ENCODE results near the gene GRAMD1B.

GRAMD1B gene

DNA sequence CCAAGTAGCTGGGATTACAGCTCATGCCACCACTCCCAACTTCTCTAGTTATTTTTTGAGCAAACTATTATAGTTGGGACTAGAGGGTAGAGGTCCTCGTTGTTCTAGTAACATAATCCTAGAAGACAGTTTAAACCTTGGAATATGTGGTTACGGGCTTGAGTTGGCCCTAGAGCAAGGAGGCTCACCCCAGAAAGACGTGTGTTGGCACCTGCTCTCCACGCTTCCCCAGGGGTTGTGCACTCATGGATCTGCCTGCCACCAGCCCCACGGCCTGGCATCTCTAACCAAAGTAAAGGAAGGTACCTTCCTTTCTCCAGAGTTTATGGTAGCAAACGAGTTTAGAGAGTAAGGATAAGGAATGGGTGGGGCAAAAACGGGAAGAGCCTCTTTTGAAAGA, 145.4 kb downstream of the GRAMD1B start:
- no peak for DNase-seq

GRCh38 chr11:123576082-123576481, 146.0 kb downstream of the GRAMD1B start:
- DNase-seq, result no peak

DNA sequence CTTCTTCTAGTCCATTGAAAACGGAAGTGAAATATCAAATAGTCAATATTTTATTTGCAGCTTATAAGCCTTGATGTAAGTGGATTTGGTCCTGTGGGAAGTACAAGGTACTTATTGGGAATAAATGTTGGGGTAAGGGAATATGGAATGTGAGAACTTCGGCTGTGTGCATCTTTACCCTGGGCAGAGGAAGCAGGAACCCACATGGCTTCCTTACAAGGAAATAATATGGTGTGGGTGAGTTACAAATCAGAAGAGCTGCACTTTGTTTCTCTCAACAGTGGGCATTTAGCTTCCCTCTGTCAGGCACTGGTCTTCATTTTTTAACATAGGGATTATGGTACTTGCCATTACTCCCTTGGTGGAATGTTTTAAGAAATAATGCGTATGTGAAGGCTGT, 146.4 kb downstream of the GRAMD1B start:
- DNase-seq, result no peak

- DNase-seq, result no peak
Measured at GRCh38 chr11:123577081-123577598, 147.1 kb downstream of the GRAMD1B start.

DNA sequence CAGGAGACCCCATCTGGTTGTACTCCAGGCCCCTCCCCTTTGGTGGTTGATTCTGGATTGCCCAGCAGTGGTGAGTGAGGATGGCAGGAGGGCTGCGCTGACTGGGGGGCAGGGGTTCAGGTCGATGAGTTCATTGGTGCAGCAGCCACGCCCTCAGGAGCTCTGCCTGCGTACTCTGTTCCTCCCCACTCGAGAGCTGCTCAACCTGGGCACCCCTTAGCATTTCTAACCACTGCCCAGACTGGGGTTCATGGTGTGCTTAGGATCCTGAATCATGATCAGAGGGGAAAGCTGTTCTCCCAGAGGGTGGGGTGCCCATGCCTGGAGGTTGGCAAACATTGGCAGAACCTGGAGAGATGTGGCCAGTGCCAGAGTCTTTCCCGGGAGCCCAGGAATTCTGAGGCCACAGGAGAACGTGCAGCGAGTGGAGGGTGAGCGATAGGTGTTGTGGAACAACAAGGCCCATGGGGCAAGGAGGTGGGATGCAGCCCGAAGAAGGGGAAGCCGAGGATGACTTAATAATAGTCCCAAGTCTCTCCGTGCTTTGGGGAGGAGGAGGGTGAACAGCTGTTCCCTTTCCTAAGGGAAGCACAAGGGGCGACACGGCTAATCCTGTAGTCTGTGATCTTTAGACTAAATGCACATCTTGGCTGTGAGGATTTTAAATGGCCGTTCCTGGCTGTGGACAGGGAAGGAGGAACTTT, 148.9 kb downstream of the GRAMD1B start:
- no peak for DNase-seq

- DNase-seq, result no peak
Measured at GRCh38 chr11:123579482-123579812, 149.4 kb downstream of the GRAMD1B start.

DNA sequence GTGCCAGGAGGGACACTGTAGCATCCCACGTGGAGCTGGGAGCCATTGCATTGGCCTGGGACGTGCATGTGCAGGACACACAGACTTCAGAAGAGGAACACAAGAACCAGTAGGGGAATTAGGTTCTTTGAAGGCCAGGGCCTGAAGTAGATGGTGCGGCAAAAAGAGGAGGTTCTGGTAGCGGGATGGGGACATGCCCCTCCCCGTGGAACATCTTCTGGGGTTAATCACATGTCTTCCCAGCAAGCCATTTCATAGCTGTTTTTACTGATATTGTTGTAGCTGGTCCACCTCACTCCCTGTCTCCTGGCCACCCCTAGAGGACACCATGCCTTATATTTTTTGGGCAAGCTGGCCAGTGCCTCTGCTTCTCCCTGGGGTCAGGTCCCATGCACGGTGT, 150.1 kb downstream of the GRAMD1B start:
- no peak for DNase-seq

DNA sequence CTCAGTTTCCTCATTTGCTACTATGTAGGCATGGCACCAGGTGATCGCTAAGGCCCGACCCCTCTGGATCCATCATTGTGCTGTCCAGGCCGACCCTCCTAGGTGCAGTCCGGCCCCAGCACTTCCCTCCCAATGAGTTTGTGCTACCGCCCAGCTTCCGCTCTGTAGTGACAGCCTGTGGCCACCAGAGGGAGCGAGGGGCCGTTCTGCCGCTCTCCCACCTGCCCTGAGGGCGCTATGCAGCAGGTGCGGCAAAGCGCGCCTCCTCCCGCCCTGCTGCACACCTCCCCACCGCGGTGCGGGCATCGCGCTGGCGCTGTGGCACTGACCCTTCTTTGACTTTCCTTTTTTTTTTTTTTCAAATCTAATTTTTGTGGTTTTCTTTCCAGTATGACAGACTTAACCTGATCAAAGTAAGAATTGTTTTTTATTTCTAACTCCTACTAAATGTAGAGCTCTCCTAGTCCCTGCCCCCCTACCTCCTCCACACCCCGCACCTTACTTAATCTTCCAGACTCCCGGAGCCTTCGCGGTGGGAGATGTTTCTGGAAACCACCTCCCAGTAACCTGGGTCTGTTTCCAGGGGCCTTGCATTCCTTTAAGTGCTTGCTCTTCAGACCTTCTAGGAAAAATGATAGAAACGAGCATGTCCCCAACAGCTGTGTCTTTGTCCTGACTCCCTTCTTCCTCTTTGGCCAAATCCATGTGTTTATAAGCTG, 150.6 kb downstream of the GRAMD1B start:
- peak; percentile 13 for DNase-seq

- no peak for DNase-seq
Measured at GRCh38 chr11:123581651-123582399, 151.8 kb downstream of the GRAMD1B start.

- DNase-seq, result no peak
Measured at GRCh38 chr11:123582992-123583504, 153.0 kb downstream of the GRAMD1B start.

DNA sequence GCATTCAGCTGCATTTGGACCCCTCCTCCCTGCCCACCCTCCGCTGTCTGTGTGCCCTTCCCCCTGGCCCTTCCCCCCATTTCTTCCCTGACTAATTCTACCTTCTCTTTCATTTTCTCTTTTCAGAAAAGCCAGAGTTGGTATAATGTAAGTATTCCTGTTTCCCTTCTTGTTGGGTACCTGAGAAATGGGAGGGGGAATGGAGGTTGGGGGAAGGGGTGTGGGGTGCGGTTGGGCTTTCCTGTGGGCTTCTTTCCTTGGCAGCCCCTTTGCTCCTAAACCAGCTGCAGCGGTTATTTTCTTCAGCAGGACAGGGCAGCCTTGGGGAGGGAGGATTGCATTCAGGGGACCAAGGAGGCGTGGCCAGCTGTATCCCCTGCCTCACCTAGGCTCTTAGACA, 154.1 kb downstream of the GRAMD1B start:
- DNase-seq, result no peak

- no peak for DNase-seq
Measured at GRCh38 chr11:123584737-123585136, 154.7 kb downstream of the GRAMD1B start.

DNA sequence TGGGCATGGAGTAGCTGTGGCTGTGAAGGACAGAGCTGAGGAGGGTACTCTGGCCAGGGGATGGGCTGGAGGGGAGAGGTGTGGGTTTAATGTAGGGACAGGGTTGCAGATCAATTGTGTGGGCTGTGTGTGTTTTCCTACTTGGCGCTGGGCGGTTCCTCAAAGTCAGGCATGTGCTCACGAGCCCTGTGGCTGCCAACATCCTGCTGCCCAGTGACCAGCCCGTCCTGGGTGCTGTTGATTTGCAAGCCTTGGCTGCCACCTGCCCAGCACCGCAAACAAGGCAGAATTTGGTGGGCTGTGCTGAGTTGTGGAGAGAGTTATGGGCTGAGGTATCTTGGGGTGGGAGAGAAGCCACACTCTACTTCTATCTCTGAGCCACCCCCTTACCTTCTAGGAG, 155.1 kb downstream of the GRAMD1B start:
- DNase-seq, result no peak

DNA sequence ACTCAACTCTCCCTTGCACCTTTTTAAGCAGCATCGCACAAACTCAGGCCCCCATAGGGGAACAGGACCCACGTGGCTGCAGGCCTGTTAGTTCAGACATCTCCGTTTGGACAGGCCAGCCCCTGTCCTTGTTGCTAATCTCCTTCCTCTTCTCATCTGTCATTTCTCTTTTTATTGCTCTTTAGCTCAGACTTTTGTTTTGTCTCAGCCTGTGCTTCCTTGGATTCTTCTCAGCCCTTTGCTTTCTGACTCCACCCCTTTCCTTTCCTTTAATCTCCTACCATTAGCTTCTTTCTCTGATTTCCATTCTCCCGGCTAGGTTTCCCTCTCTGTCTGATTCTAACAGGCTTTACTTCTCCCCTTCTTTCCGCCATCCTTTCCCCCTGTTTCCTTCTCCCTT, 155.6 kb downstream of the GRAMD1B start:
- DNase-seq, result no peak

DNA sequence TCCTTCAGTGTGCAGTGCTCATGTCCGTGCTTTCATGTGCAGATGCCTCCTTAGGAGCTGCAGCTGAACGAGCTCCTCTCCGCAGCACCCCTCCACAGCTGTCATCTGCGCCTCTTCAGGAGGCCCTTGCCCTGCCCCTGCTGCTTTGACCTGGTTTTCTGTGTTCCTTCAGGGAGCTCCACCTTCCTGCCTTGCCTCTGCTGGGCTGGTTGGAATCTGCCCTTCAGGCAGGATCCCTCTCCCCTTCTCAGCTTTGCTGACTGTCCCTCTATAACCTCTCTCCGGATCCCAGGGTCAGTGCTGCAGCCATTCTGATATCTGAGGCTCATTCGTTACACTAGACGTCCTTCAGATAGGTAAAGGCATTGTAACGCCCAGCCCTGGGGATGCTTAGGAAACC, 156.5 kb downstream of the GRAMD1B start:
- DNase-seq, result no peak

GRCh38 chr11:123587044-123587443, 157.0 kb downstream of the GRAMD1B start:
- no peak for DNase-seq

DNA sequence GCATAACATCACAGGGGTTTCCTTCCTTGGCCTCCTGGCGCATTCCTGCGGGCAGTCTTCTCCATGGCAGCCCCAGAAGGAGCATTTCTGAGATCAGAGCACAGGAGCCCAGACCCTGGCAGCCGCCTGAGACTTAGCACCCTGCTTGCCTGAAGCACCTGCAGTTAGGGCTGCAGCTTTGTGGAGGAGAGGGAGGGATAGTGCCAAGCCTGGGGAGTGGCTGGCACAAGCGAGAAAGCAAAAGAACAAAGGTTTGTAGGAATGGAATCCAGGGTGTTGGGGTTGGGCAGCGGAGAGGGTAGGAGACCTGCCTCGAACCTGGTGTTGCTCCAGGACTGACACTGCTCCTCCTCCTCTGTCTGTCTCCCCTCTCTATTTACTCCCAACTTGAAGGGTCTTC, 157.5 kb downstream of the GRAMD1B start:
- no peak for DNase-seq

- DNase-seq, result no peak
Measured at GRCh38 chr11:123588117-123588863, 158.2 kb downstream of the GRAMD1B start.

- DNase-seq, result no peak
Measured at GRCh38 chr11:123588864-123589262, 158.8 kb downstream of the GRAMD1B start.

GRCh38 chr11:123590296-123590912, 160.3 kb downstream of the GRAMD1B start:
- DNase-seq, result no peak

- no peak for DNase-seq
Measured at GRCh38 chr11:123593570-123593969, 163.5 kb downstream of the GRAMD1B start.

DNA sequence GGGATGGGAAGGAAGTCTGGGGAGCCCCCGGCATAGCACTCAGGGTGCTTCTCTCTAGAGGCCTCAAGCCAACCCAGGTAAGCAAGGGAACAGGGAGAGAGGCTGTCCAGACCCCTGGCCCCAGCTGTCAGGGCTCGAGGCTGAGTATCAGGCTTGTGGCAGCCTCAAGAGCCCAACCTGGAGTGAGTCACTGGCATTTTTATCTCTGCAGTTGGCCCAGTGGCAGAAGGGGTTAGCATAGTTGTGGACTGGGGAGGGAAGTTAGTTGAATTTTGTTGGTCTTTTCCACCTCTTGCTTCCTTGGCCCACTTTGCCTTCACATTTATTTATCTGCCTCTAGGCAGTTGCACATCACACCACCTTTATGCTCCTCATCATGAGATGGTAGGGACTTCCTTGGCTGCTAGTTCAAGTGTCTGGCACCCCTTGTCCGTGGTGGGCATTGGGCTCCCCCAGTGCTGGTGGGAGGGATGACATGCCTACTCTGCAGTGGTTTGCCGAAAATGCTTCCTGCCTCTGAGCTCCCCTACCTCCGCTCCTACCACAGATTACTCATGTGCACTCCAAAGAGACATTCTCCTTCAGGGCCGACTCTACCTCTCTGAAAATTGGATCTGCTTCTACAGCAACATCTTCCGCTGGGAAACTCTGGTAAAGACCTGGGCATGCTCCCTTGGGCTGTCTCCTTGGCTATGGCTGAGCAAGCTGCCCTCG, 164.3 kb downstream of the GRAMD1B start:
- no peak for DNase-seq
